Activated CD4-positive, CD25-positive, alpha-beta regulatory T cell treated with anti-CD3 and anti-CD28 coated beads, Interleukin-2, amount 50 U/mL, for 24 hours (primary cell): ENCODE results near the gene TGFB2.

Experiments
- ATAC-seq, 2 donors: fragments of 150-1000 bp; cut with Tn5 transposase; one replicate each; pipeline ENCODE4 v1.10.0; 2021; ENCODE audit warnings: mild to moderate bottlenecking in 1 of 2, moderate library complexity in 1 of 2

TGFB2 gene

DNA sequence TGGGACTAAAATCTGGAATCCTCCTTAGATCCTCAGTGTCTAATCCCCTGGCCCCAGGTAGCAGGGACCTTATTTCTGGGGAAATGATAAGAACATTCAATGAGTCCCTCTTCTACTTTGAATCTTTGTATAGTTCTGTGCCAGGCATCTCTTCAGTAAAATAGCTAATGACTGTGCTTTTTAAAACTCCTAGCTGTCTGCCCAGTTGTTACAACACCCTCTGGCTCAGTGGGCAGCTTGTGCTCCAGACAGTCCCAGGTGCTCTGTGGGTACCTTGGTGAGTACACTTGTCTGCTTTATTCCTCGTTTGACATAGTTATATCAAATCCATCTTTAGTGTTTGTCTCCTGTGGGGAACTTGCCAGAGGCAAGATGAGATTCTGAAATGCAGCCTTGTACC lies 18.0 kb downstream of the TGFB2 start:
- ATAC-seq: no peak

DNA sequence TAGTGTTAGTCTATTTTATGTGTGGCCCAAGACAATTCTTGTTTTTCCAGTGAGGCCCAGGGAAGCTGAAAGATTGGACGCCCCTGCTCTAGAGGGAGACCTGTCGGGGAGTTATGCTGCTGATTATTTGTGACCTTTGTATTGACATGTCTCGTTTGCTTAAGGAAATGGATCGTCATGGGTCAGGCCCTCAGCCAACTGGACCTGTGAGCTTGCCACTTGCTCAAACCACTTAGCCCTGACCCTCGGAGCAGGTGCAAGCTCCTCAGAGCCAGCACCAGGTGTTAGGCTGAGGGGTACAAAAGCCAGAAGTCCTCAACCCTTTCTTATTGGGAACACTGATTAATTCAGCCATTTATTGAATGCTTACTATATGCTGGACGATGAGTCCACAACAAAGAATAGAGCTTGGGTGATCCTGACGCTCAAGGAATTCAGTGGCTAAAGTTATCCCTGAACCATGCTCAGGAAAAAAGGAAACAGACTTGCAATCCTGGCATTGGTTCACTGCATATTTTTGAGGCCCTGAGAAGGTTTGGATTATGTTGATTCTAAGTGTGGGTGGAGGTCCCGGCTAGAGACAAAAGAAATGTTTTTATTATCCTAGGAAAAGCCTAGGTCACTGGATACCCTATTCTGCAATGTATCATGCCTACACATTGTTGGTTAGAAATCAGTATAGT lies 19.0 kb downstream of the TGFB2 start:
- ATAC-seq: no peak

DNA sequence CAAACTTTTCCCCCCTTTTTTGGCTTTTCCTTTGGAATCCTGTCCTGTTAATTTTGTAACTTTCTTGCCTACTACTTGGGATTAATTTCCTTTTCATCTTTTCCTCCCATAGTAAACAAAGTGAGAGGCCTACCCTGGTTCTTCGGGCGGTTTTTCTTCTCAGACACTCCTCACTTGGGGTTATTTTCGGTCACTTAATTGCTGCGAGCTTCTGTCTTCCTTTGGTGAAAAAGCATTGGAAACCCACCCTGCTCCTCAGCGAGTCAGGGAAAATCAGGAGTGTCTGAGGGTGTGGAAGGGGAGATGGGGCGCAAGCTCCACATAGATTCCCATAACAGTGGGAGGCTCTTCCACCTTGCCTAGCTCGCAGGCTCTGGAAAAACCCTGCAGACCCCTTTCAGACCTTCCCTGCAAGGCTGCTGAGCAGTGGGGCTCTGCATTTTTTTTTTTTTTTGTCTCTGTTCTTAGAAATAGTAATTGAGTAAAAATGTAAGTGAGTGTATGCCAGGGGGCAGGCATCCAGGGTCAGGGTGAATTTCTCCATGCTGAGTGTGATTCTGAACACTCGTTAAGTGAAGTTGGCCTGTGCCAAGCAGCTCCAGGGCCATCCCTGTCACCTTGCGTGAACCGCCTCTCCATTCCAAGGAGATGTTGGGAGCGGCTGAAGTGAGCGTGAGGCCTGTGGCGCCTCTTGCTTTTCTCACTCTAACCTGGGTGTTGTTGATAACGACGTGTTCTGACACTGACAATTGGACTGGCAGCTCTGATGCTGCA lies 20.3 kb downstream of the TGFB2 start:
- no peak for ATAC-seq

DNA sequence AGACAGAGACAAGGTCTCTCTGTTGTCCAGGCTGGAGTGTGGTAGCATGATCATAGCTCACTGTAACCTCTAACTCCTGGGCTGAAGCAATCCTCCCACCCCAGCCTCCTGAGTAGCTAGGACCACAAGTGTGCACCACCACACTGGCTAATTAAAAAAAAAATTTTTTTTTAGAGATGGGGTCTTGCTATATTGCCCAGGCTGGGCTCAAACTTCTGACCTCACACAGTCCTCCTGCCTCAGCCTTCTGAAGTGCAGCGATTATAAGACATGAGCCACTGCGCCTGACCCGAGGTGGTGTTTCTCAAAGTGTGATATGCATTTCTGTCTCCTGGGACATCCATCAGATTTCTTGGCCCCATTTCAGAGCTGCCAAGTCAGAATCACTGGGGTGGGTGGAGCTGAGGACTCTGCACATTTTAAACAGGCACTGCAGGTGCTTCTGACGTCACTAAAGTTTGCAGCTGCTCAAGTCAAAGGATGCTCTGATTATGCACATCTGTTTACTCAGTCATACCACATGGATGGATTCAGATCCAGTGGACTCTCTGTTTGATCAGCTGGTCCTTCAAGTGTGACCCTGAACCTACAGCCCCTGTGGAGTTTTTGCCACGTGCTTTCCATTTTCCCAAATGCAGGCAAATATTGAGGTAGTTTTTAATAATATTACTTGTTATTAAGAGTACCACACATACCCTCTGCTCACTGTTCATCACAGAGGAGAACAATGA lies 21.4 kb downstream of the TGFB2 start:
- no peak for ATAC-seq

DNA sequence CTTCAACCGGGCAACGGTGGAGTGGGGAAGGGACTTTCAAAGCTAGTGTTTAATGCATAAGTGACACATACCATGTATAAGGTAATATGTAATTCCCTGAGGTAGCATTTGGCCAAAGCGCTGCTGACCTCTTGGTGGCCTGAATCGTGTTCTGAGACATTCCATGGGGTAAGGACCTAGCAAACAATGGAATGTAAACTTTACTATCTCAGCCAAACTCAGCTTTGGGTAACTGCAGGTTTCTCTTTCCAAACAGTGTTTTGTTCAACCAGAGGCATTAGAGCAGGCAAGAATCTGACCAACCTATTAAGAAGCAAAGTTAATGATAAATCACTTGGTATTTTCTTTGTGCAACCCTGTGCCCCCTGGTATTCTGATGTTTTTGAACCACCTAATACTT lies 22.0 kb downstream of the TGFB2 start:
- no peak for ATAC-seq

DNA sequence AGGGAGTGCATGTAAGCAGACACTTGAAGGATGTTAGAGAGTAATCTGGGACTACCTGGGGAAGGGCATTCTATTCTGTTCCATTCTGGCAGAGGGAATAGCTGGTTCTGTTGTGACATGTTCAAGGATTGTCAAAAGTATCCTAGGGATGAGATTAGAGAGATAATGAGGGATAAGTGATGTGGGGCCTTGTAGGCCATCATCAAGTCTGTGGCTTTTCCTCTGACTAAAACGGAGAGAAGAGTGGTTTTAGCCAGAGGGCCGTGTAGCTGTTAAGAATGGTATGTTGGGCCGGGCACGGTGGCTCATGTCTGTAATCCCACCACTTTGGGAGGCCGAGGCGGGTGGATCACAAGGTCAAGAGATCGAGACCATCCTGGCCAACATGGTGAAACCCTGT lies 23.6 kb downstream of the TGFB2 start:
- no peak for ATAC-seq

DNA sequence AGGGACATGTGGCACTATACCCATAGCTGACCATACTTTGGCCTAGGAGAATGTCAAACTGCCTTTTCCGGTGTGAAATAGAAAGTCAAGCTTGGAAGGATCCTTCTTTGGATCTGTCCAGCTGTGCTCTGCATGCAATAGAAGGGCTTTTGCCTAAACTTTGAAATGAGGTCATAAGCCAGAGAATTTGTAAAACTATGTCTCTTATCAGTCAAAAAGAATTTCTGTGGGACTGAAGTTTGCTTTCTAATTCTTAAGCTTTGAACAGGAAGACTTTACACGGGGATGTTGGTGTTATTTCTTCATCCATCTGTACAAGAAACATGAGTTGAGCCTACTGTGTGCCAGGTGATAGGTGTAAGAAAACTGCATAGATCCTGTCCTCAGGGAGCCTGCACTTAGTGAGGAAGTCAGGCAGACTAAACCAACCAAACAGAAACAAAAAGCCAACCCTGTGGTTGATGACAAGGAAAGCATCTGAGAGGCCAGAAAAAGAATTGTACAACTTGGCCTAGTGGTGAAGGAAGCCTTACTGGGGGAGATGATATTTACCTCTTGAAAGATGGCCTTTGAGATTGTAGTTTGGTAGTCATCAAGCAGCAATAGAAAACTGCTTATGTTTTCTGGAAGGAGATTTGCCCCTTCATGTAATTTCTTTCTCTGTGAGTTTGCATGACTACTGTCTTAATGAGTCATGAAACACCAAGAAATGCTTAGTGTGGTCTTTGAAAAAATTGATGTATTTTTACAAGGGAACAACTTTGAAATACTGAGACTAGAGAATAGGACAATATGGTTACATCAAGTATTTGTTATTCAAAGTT lies 24.8 kb downstream of the TGFB2 start:
- peak; percentile 42 to 46 for ATAC-seq

DNA sequence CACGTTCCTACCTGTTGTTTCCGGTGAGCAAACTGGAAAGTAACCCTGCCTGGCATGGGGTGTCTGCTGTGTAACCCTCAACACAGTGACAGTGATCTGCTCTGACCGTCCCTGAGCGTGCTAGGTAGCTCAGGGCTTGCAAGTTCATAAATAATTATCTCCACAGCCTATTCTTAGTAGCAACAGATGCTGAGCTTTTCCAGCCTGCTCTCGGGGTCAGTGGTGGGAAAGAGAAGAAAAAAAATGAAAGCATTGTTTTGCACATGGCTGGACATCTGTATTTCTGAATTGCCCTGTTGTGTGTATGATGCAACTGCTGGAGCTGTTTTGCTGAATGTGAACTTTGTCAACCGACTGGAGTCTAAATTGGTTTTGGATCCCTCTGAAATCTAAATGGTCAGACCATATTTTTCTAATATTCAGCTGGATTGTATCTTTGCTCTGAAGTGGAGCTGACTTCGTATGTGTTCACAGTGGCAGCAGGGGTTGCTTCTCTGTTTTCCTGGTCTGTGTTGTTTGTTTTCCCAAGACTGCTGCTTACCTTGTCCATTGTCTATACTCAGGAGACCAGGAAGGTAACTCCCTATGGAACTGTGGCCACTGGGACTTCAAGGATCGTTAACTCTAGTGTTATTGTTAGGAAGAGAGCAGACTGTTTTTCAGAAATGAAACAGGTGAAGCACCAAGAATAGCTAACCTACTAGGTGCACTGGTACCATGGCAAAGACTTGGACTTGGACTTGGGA lies 27.0 kb downstream of the TGFB2 start:
- ATAC-seq: no peak

DNA sequence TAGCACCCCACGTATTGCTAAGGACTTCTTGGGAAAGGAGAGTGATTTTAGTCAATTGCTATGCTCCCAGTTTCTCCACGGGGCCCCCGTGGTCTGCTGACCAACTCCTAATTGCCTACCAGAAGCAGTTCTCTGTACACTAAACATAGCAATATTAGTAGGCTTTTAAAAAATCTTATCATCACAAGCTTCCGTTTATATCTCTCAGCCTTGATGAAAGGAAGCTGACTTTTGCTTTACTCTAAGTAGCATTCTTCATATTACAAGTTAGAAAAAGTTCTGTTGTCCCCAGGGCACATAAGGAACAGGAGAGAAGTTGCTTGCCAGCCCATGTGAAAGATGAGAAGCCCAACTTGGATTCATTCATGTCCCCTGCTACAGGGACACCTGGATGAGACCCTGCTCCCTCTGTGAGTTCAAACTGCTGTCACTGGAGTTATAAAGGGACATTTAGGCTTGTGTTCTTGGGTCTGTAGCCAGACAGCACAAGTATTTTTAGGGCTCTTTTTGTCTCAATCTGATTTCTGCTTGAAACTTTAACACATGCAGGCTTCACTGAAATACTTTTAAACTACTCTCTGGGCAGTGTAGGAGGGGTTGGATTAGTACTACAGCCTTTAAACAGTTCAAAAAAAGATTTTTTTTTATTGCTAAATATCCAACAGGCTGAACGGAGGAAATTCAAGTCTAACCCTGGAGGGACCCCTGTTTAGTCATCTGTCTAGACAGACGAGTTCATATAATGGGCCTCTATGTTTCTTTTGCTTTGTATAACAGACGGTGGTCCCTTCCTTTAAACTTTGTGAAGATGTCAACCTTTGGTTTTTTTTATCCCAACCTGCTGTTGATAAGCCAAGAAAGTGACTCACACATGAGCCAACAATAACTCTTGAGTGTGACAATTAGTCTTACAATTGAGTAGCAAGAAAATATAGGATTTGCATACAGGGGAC lies 29.5 kb downstream of the TGFB2 start:
- ATAC-seq: no peak

DNA sequence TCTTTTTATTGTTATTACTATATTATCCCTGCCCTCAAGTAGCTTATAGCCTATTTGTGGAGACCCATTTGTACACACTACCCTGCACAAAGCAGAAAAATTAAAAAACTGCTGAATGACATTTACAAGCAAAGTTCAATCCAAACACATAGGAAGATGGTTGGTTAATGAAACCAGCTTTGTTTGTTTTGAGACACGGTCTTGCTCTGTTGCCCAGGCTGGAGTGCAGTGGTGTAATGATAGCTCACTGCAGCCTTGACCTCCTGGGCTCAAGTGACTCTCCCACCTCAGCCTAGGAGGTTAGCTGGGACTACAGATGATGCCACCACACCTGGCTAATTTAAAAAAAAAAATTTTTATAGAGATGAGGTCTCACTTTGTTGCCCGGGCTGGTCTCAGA lies 31.6 kb downstream of the TGFB2 start:
- no peak for ATAC-seq

DNA sequence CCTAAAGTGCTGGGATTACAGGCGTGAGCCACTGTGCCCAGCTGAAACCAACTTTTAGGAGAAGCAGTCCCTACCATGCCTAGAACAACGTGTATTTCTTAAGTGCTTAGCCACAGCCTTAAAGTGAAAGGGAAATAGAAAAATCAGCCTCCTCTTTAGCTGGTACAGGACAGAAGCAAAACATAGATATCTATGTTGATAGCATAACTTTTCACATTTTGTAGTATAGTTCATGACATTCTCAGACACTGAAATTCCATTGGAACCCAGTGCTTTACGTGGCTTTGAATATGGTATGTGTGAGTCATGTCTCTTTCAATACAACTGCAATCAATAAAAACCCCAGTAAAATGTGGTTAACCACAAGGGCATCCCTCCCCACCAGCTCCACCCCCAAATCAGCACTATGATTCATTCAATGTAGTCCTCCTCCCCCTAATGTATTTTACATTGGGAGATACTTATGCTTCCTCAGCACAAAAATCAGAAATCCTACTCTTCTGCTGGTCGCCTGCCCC lies 32.1 kb downstream of the TGFB2 start:
- peak; percentile 90 to 94 for ATAC-seq

DNA sequence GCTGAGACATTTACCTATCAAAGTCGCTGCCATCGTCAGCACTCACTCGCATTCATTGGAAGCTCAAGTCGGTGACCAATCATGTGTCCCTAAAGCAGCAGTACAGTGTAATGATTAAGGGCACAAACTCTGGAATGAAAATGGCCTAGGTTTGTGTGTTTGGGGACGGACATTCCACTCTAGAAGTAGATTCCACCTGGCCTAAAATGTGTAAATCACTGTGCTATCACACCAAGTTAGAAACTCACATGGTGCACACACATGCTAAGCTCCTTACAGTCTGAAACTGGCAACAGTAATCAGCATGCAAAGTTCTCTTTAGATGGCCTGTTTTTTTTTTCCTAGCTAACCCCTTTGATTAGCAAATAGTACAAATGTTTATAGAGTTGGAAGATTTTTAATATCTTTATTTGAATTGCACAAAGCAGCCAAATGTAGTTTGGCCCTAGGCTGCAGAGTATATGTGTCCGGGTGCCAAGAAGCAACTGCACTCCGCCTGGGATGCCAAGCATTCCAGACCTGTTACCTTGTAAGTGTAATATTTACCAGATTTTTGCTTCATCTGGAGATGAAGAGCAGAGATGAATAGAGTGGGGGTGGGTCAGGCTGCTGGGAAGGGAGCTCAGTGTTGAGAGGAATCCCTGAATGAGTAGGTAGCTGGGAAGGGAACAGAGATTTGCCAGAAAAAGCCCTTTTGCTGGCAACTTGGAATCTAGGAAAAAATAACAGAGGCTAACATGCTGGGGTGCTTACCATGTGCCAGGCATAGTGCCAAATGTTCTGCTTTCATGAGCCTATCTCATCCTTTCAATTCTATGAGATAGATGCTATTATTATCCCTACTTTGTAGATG lies 35.2 kb downstream of the TGFB2 start:
- ATAC-seq: no peak

DNA sequence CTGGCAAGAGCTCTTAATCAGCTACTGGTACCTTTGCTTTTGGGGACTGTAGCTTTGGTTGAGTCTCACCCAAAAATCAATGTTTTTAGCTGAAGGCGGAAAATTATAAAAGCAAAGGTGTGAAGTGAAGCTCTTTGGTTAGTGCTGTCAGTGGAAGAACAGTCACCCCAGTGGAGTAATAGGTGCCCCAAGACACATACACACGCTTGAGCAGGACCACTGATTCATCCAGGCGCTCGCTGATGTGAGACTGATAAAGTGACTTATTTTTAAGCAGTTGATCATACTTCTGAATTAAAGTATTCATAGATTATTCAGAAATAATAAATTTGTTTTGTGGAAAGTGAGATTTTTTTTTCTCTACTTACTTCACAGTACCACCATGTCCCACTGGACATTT lies 37.1 kb downstream of the TGFB2 start:
- no peak for ATAC-seq

DNA sequence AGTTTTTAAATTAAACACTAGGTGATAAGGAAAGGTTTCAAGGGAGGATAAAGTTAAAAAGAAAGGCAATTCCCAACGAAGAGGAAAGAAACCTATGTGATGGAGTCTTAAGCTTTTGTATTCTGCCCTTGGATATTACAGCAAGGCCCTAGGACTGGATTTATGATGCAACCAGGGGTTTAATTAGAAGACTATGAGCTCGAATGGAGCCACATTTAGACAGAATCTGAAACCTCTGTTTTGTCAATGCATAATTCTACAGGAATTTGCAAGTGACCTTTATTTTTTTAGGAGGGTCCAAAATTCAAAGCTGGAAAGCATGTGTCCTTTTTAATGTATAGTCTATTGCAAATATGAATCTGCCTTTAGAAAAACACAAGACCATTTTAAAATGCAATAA lies 37.9 kb downstream of the TGFB2 start:
- ATAC-seq: no peak

DNA sequence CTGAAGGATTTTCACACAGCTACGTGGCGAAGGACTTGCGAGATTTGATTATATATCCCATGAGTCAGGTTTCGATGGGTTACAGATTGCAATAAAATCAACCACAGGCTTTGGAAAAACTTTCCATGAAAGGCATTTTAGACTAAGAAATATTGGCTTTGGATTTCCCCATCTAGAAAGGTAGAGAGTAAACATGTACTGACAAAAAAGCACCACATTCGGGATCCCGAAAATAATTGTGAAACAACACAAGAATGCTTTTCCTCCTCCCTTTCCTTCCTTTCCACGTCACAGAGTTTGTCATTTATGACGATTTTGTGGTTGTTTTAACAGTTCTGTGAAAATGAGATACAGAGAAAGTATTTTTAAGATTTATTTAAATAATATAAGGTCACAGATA lies 38.5 kb downstream of the TGFB2 start:
- ATAC-seq: no peak

DNA sequence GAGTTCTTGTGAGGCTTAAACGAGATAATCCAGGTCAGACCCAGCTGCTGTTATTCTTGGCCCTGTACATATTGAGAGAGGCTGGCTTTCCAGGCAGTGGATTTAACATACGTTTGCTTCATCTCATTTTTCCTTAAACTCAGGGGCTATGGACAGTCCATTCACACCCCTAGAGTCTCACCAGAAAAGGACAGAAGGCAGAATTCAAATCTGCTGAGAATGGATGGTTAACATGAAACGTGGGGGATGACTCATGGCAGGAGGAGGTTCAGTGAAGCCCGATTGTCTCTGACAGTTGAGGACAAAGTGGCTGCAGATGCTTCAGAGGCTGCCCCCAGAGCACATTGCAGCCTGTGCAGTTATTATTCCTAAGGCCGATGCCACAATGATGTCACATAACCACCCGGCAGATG lies 39.5 kb downstream of the TGFB2 start:
- ATAC-seq: no peak

DNA sequence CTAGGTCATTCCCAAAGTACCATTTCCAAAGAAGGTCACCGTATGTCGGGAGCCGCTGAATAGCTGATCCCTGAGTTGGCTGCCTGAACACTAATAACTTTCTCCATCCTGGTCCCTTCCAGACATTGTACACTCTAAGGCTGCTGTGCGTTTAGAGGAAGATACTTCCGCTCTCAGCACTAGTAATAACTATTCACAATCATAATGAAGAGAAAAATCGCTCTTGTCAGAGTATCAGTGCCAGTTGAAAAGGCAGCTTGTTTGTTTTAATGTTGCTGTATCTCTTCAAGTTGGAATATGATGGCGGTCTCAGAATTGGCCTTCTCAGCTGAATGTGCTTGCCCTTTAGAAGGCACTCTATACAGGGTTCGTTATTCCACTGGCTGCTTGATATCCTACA lies 43.5 kb downstream of the TGFB2 start:
- ATAC-seq: no peak

DNA sequence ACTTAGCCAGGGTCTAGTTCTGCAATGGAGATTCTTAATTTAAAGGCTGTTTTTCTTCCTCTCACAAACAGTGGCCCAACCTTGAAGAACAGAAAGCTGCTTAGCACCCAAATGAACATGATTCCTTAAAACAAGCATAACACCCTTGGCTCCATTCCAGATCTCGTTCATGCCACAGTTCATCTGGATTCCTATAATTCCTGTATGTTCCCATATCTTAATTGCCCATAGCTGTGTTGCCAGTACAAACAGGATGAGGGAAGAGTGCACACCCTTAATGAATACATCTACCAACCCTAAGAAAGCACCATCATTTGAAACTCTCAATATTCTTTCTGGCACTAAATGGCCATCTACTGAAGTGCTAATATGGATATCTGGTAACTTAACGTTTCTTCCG lies 45.5 kb downstream of the TGFB2 start:
- ATAC-seq: no peak

DNA sequence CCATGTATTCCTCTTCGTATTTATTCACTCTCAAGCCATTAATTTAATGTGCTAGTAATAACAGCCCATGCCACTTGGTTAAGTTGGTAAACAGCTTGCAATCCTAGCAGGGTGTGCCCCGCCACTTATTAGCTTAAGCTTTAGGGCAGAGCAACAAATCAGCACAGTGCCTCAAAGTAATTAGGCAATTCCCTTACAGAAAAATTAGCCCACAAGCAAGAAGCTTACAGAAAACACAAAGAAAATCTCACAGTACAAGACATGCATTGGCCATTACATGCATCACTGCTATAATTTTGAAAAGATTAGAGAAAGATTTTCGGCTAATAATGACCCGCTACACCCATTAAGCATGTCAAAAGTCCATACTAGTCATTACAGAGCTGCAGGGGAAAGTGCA lies 47.6 kb downstream of the TGFB2 start:
- no peak for ATAC-seq

DNA sequence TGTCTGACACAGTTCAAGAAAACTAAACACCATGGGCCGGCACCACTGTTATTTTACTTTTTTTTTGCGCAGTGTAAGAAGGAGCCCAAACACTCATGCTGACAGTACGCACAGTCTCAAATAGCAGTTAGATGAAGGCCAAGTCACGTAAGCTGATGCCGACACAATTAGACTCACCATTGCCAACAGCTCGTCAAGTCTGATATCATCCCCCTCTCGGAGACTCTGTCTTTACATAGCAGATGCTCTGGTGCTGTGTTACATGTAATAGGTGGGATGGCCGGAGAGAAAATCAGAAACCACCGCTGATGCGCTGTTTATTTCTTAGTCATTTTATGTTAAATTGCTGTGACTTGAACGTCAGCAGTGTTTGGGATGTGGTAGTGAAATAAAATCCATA lies 49.3 kb downstream of the TGFB2 start:
- ATAC-seq: no peak
